Epithelial cell of esophagus (primary cell): ENCODE data around the gene GAA.
A peak's percentile ranks its signal among the peaks of the same experiment; 100 is the strongest.

Experiments used
- DNase-seq: peaks from one replicate; pipeline ENCODE4 v3.0.0; 2010; ENCODE audit warnings: low read depth
- H3K4me3 ChIP-seq: 2 replicates; pipeline ENCODE4 v1.5.1; 2011; ENCODE audit warnings: mild to moderate bottlenecking, low read length, control low read depth
- TF ChIP-seq, protein P1 (sequence below): IDR thresholded peaks from 2 replicates; pipeline ENCODE4 v1.5.1; 2011; ENCODE audit warnings: low read depth, mild to moderate bottlenecking, low read length, control low read depth, inconsistent platforms; ENCODE audit not compliant: insufficient read depth; ENCODE audit errors: missing control alignments

GAA gene

GRCh38 chr17:80132906-80133625 is 31.7 kb downstream of the GAA start:
- DNase-seq, result no peak
- no peak overlapping the region for H3K4me3 ChIP-seq
- TF ChIP-seq, protein P1, sequence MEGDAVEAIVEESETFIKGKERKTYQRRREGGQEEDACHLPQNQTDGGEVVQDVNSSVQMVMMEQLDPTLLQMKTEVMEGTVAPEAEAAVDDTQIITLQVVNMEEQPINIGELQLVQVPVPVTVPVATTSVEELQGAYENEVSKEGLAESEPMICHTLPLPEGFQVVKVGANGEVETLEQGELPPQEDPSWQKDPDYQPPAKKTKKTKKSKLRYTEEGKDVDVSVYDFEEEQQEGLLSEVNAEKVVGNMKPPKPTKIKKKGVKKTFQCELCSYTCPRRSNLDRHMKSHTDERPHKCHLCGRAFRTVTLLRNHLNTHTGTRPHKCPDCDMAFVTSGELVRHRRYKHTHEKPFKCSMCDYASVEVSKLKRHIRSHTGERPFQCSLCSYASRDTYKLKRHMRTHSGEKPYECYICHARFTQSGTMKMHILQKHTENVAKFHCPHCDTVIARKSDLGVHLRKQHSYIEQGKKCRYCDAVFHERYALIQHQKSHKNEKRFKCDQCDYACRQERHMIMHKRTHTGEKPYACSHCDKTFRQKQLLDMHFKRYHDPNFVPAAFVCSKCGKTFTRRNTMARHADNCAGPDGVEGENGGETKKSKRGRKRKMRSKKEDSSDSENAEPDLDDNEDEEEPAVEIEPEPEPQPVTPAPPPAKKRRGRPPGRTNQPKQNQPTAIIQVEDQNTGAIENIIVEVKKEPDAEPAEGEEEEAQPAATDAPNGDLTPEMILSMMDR, result no peak

- H3K4me3 ChIP-seq, result no peak overlapping the region
- TF ChIP-seq, protein P1, result no peak
- DNase-seq, result peak; percentile 26
Observed at GRCh38 chr17:80133626-80133970, 32.2 kb downstream of the GAA start.

DNA sequence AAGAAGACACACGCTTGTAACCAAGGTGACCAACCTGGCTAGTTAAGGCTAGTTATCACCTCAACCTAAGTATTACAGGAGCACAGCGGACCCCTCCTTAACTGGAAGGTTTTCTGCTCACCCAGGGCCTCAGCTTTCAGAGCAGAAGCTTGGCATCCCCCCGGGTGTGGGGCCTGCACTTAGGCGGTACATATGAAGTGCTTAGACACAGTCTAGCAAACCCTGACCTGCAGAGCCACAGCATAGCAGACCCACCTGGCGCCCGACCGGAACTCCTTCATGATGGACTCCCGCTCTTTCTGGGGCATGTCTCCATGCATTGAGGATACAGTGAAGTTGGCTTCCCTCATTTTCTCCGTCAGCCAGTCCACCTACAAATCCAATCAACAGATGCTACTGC is 35.8 kb downstream of the GAA start:
- TF ChIP-seq, protein P1, result no peak
- no peak overlapping the region for H3K4me3 ChIP-seq
- DNase-seq, result no peak

DNA sequence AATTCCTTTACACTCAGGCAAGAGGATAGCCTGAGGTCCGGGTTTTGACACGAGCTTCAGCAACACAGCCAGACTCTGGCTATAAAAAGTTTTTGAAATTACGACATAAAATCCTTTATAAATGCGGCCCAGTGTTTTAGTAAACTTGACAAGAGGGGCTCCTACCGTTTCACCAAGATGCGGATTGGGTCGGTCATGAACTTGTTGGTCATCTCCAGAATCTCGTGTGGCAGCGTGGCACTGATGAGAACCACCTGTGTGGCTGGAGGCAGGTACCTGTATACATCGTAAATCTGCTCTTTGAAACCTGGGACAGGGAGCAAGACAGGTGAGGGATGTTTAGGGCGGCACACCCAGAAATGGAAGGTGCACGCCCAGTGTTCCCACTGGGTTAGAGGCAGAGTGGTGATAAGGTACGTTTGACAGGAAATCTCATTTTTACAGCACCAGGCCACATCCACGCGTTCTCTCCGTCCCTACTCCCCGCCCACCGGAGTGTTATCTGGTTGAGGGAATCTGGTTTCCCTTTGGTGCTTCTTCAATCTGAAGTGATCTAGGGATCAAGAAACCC is 37.6 kb downstream of the GAA start:
- no peak overlapping the region for H3K4me3 ChIP-seq
- TF ChIP-seq, protein P1, result no peak
- no peak for DNase-seq

- DNase-seq, result no peak
- TF ChIP-seq, protein P1, result no peak
- no peak overlapping the region for H3K4me3 ChIP-seq
Observed at GRCh38 chr17:80141463-80142165, 40.2 kb downstream of the GAA start.

- DNase-seq, result no peak
- TF ChIP-seq, protein P1, result no peak
- H3K4me3 ChIP-seq, result no peak overlapping the region
Observed at GRCh38 chr17:80142929-80143328, 41.5 kb downstream of the GAA start.
